Tracheal epithelial cell (primary cell): ENCODE data around the gene NAA40. TPM values are rescaled to one million over a fixed set of nuclear protein-coding genes. Genes with fewer than 3 reads are reported as not detected.

Experiments used
- total RNA-seq: library from RNA; depleted of rRNA; stranded (reverse); fragments of >200 nt; gene quantifications from 2 replicates; pipeline ENCODE4 v1.2.1, GENCODE V29; 2014

The NAA40 gene
- total RNA-seq: 2.7 and 3.8 TPM in 2 replicates

DNA sequence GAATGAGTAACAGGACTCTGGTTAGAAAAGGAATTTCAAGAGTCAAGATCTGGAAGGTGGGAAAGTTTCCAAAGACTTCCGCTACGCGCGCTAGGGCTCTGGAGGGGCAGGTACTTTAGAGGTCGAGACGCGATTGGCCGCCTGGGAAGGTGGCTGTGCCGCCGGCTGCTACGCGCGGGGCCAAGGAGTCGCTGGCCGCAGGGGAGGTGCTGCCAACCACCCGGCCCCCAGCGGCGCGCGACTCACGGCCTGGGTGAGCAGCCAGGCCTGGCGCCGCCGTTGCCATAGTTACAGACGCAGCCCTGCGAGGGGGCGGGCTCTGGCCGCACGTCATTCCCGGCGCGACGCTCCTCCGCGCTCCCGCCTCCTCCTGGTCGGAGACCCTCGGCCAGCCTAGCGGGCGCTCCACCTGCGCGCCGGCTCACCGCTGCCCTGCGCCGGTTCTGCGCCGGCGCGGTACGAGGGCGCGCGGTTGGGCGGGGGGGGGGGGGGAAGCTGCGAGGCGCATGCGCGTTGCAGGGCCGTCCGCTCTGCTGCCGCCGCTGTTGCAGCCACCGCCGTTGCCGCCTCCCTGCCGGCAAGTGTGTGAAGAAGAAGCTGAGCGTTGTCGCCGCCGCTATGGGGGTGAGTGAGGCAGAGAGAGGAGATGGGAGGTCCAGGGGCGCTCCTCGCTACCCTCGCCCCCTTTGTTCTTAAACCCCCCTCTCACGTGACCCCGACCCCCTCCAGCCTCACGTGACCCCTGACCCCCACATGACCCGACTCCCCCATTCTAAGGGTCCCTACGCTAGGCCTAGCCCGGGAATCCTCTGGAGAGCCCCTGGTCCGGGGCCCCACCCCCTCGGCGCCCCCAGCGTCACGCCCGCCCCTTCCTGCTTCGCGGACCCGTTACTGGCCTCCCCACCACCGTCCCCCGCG, at the start of gene NAA40:
Gene NAA40 (plus strand): TSS at position 524 of the 918 bp plus-strand sequence. CDS start 95 bp downstream, at position 619.

DNA sequence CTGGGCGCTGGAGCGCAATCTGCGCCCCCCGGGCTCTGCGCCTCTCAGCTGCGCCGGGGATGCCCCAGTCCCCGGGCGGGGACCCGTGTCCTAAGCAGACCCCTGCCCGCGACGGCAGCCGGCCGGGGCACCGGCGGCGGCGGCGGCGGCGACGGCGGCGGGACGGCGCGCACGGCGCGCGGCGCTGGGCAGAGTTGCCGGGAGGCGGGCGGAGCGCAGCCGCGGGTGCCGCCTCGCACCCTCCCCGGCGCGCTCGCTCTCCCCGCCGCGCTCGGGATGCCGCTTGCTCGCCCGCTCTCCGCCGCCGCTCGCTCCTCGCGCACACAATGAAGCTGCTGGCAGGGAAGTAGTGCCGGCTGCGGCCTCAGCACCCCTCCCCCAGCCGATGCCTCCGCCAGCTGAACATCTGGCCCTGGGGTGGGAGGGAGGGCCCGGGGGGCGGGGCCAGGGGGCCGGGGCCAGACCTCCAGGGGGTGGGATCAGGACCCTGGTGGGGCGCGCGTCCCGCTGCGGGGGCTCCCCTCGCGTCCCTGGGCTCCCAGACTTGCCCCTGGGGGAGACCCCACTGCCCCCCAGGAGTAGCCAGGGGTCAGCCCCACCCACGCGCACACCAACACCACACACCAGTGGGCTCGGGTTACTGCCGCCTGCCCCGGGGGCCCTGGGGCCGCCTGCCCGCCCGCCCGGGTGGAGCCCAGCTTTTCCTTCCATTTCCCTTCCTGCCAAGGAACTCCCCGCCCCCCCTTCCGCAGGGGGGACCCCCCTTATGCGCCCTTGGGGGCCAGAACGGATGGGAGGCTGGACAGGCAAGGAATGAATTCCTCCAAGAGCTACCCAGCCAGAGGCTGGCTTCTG, 21.7 kb upstream of the NAA40 start, which contains the start of gene RCOR2:
Gene RCOR2 (minus strand): TSS at position 328 of the 855 bp plus-strand sequence. CDS start 708 bp downstream, outside the sequence.

GRCh38 chr11:63974259-63975143, 35.7 kb downstream of the NAA40 start, which contains the start of gene COX8A:
TSS of gene COX8A (plus strand) at chr11:63974620. CDS start at chr11:63974681, 61 bp downstream.

DNA sequence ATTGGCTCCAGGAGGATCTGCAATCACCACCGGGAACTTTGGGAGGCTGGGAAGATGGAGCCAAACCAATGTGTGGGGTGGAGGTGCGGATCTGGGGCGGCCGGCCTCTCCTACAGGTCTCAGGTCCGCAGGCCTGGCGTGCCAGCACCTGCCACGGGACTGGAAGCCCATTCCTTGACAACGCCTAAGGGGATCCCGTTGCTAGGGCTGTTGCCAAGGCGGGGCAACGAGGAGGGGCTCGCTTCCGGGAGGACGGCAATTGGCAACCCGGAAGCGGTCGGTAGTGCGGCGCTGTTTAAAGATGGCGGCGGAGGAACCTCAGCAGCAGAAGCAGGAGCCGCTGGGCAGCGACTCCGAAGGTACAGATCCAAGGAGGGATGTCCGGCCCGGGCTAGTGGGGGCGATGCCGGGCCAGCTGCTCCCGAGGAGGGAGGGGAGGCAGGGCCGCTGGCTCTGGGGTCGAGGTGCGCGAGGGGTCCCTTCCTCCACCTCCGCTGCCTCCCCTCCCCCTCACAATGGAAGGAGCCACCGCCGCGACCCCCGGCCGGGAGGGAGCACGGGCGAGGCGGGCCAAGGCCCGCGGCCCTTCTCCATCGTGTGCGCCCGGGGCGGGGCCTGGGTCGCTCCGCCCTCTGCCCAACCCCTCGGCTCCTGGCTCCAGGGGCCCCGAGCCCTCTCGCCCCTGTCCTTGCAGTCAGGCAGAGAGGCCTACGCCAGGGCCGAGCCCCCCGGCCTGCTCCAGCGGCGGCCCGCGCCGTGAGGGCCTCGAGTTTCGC, 47.5 kb downstream of the NAA40 start, which contains the start of gene OTUB1:
Gene OTUB1 (plus strand): TSS at position 283 of the 776 bp plus-strand sequence. CDS start 19 bp downstream, at position 302.

Other genes starting within 250 kb of the NAA40 start
- 4.5 and 5.5 TPM in 2 replicates for gene ZFTA, start 170.2 kb upstream of the NAA40 start, total RNA-seq
- gene SPINDOC, start 125.5 kb upstream of the NAA40 start, total RNA-seq: 6.0 and 6.5 TPM in 2 replicates
- 16.4 and 23.4 TPM in 2 replicates for gene MARK2, start 99.9 kb upstream of the NAA40 start, total RNA-seq
- gene RCOR2, start 21.8 kb upstream of the NAA40 start, total RNA-seq: 1.9 and 4.0 TPM in 2 replicates
- gene COX8A, start 35.6 kb downstream of the NAA40 start, total RNA-seq: 346 and 465 TPM in 2 replicates
- 54.1 and 59.0 TPM in 2 replicates for gene OTUB1, start 47.4 kb downstream of the NAA40 start, total RNA-seq
- gene FLRT1, start 96.9 kb downstream of the NAA40 start, total RNA-seq: not detected in 2 replicates
- gene MACROD1, start 227.1 kb downstream of the NAA40 start, total RNA-seq: 28.3 and 44.1 TPM in 2 replicates
- 98.9 and 144 TPM in 2 replicates for gene STIP1, start 247.2 kb downstream of the NAA40 start, total RNA-seq